Skin of body (tissue), 2 donors: ENCODE data around the gene ARSI. TPM values are rescaled to one million over a fixed set of nuclear protein-coding genes. Genes with fewer than 3 reads are reported as not detected.

Experiments
- DNase-seq: peaks from one replicate; lab custom pipeline; 2025; lab: John Stamatoyannopoulos, UW
- total RNA-seq: library from RNA; depleted of rRNA; stranded (reverse); fragments of >200 nt; gene quantifications from one replicate; pipeline ENCODE4 v1.2.3, GENCODE V29; 2014

ARSI gene
- total RNA-seq, 1 donor from 2014 or later = 2.6 TPM

GRCh38 chr5:150270541-150271295 is 32.0 kb downstream of the ARSI start:
- no peak for DNase-seq

GRCh38 chr5:150266871-150267291 is 35.8 kb downstream of the ARSI start:
- no peak for DNase-seq

GRCh38 chr5:150265870-150266383 is 36.8 kb downstream of the ARSI start:
- DNase-seq = no peak

- no peak for DNase-seq
These were observed 37.8 kb downstream of the ARSI start for GRCh38 chr5:150264667-150265603.

- DNase-seq = no peak
These were observed 38.7 kb downstream of the ARSI start for GRCh38 chr5:150263801-150264621.

- no peak for DNase-seq
These were observed 39.3 kb downstream of the ARSI start for GRCh38 chr5:150263375-150263775.

- DNase-seq = no peak
These were observed 40.2 kb downstream of the ARSI start for GRCh38 chr5:150262502-150262901.

GRCh38 chr5:150261231-150261630 is 41.5 kb downstream of the ARSI start:
- DNase-seq = no peak

- no peak for DNase-seq
These were observed 44.6 kb downstream of the ARSI start for GRCh38 chr5:150258130-150258529.

GRCh38 chr5:150257424-150257823 is 45.3 kb downstream of the ARSI start:
- DNase-seq = no peak

GRCh38 chr5:150256410-150257064 is 46.2 kb downstream of the ARSI start:
- DNase-seq = no peak

- DNase-seq = no peak
These were observed 46.9 kb downstream of the ARSI start for GRCh38 chr5:150255659-150256409.

- no peak for DNase-seq
These were observed 47.9 kb downstream of the ARSI start for GRCh38 chr5:150254774-150255173.

- DNase-seq = no peak
These were observed 48.3 kb downstream of the ARSI start for GRCh38 chr5:150254363-150254762.

- DNase-seq = no peak
These were observed 49.1 kb downstream of the ARSI start for GRCh38 chr5:150253416-150254208.

- DNase-seq = no peak
These were observed 50.2 kb downstream of the ARSI start for GRCh38 chr5:150252489-150252888.

GRCh38 chr5:150251504-150251903 is 51.2 kb downstream of the ARSI start:
- no peak for DNase-seq

GRCh38 chr5:150249744-150250143 is 53.0 kb downstream of the ARSI start:
- no peak for DNase-seq

- no peak for DNase-seq
These were observed 53.8 kb downstream of the ARSI start for GRCh38 chr5:150248946-150249345.
